CD14-positive monocyte (primary cell): Measurements from ENCODE around the gene PRR23E. TPM values are rescaled to one million over a fixed set of nuclear protein-coding genes. Genes with fewer than 3 reads are reported as not detected.

Experiments
- DNase-seq, 3 donors: peaks; one replicate each; pipeline ENCODE4 v3.0.0-alpha.2; 2011 to 2022
- H2AFZ ChIP-seq: 2 replicates; pipeline ENCODE4 v1.6.0; 2012; ENCODE audit warnings: mild to moderate bottlenecking, low read depth, low read length, inconsistent platforms; ENCODE audit not compliant: insufficient read depth, poor library complexity, severe bottlenecking
- H3K27ac ChIP-seq, 2 donors: 1 replicate in 1 of 2; 2 replicates in 1 of 2; pipeline ENCODE4 v1.5.1; 2012 to 2013; ENCODE audit warnings: low read length in 2 of 2, control low read depth in 1 of 2, inconsistent platforms in 1 of 2, low read depth in 1 of 2, mild to moderate bottlenecking in 1 of 2
- H3K27me3 ChIP-seq, 2 donors: one replicate each; pipeline versions ENCODE4 v1.6.0 to v1.6.1; 2011 to 2013; ENCODE audit warnings: low read length in 2 of 2; ENCODE audit not compliant: control insufficient read depth in 2 of 2, insufficient read depth in 2 of 2
- H3K36me3 ChIP-seq, 2 donors: replicated peaks in 1 of 2; 1 replicate in 1 of 2; 2 replicates in 1 of 2; pipeline versions ENCODE4 v1.5.1 to v1.6.1; 2012 to 2013; ENCODE audit warnings: low read length in 2 of 2, control low read depth in 1 of 2, inconsistent platforms in 1 of 2, mild to moderate bottlenecking in 1 of 2; ENCODE audit not compliant: insufficient read depth in 2 of 2, control insufficient read depth in 1 of 2
- H3K4me1 ChIP-seq, 2 donors: 1 replicate in 1 of 2; 2 replicates in 1 of 2; pipeline versions ENCODE4 v1.5.1 to v1.6.1; 2012 to 2013; ENCODE audit warnings: low read length in 2 of 2, control low read depth in 1 of 2, inconsistent platforms in 1 of 2, mild to moderate bottlenecking in 1 of 2, moderate library complexity in 1 of 2; ENCODE audit not compliant: insufficient read depth in 2 of 2, control insufficient read depth in 1 of 2
- H3K4me2 ChIP-seq: replicated peaks from 2 replicates; pipeline ENCODE3; 2012; ENCODE audit warnings: low read length, moderate library complexity, mild to moderate bottlenecking; ENCODE audit not compliant: poor library complexity, severe bottlenecking; ENCODE audit errors: extremely low read depth
- H3K4me3 ChIP-seq, 3 experiments: fragments of 200-600 bp in 1 of 3; sonication (generic) in 1 of 3; replicated peaks in 1 of 3; 1 replicate in 2 of 3; 2 replicates in 1 of 3; pipeline ENCODE4 v1.5.1; 2011 to 2013; ENCODE audit warnings: low read length in 3 of 3, mild to moderate bottlenecking in 3 of 3, control low read depth in 2 of 3, low read depth in 2 of 3, inconsistent platforms in 1 of 3, moderate library complexity in 1 of 3
- H3K79me2 ChIP-seq: 2 replicates; pipeline ENCODE4 v1.6.0; 2012; ENCODE audit warnings: mild to moderate bottlenecking, control low read depth, inconsistent platforms, low read length, moderate library complexity; ENCODE audit not compliant: insufficient read depth
- H3K9ac ChIP-seq: 2 replicates; pipeline ENCODE4 v1.6.0; 2017; ENCODE audit warnings: low read length, mild to moderate bottlenecking; ENCODE audit not compliant: insufficient read depth, poor library complexity, severe bottlenecking
- H3K9me3 ChIP-seq, 2 donors: replicated peaks in 1 of 2; 1 replicate in 1 of 2; 2 replicates in 1 of 2; pipeline versions ENCODE4 v1.5.1 to v1.6.1; 2012 to 2013; ENCODE audit warnings: low read length in 2 of 2, control low read depth in 1 of 2; ENCODE audit not compliant: control insufficient read depth in 1 of 2, insufficient read depth in 1 of 2
- H4K20me1 ChIP-seq: 2 replicates; pipeline ENCODE4 v1.6.0; 2012; ENCODE audit warnings: mild to moderate bottlenecking, low read length, control low read depth, moderate library complexity; ENCODE audit not compliant: insufficient read depth
- H3K27ac Mint-ChIP-seq, 7 donors: one replicate each; pipeline ENCODE4 v1.8.0; 2020; ENCODE audit warnings: mild to moderate bottlenecking in 7 of 7, mixed read lengths in 7 of 7, moderate library complexity in 6 of 7, inconsistent platforms in 2 of 7
- H3K27me3 Mint-ChIP-seq, 3 donors: one replicate each; pipeline ENCODE4 v1.8.0; 2021 to 2022; ENCODE audit warnings: low read depth in 3 of 3, mild to moderate bottlenecking in 3 of 3, mixed read lengths in 3 of 3, moderate library complexity in 3 of 3, inconsistent platforms in 1 of 3
- H3K36me3 Mint-ChIP-seq, 2 donors: one replicate each; pipeline ENCODE4 v1.8.0; 2020; ENCODE audit warnings: mixed read lengths in 2 of 2, inconsistent platforms in 1 of 2, mild to moderate bottlenecking in 1 of 2
- H3K4me1 Mint-ChIP-seq: one replicate; pipeline ENCODE4 v1.8.0; 2020; ENCODE audit warnings: mild to moderate bottlenecking, mixed read lengths
- H3K4me3 Mint-ChIP-seq, 2 donors: one replicate each; pipeline ENCODE4 v1.8.0; 2020; ENCODE audit warnings: mild to moderate bottlenecking in 2 of 2, mixed read lengths in 2 of 2, moderate library complexity in 1 of 2
- H3K9me3 Mint-ChIP-seq, 7 donors: one replicate each; pipeline ENCODE4 v1.8.0; 2020 to 2022; ENCODE audit warnings: mixed read lengths in 7 of 7, mild to moderate bottlenecking in 6 of 7, moderate library complexity in 6 of 7, inconsistent platforms in 2 of 7
- CTCF ChIP-seq: fragments of 200-600 bp; IDR thresholded peaks from one replicate; pipeline ENCODE4 v1.8.0; 2022; ENCODE audit warnings: antibody characterized with exemption, mild to moderate bottlenecking
- WGBS: methylation state at CpG from one replicate; pipeline ENCODE4 v1.1.5; 2013; ENCODE audit warnings: missing lambda C conversion rate; ENCODE audit not compliant: insufficient coverage; 5-methylcytosine and 5-hydroxymethylcytosine counted together
- intact Hi-C, 2 donors: fragments of 100-400 bp; cut with micrococcal nuclease; formaldehyde crosslinking; loops; one replicate each; pipeline versions ENCODE4 v1.15.0 to v1.15.1; 2023
- polyA plus RNA-seq, 3 donors: library from polyadenylated mRNA; depleted of rRNA in 1 of 3; unstranded in 2 of 3; stranded (reverse) in 1 of 3; fragments of 300-500 nt in 2 of 3; fragments of >200 nt in 1 of 3; fragmentation: Illumina TruSeq in 2 of 3; gene quantifications; 1 replicate in 2 of 3; 2 replicates in 1 of 3; pipeline ENCODE4 v1.2.3, GENCODE V29; 2012 to 2021

Gene PRR23E
- polyA plus RNA-seq, 3 donors = not detected

- no peaks in the 10 kb centered on the region for H3K36me3 Mint-ChIP-seq
- WGBS = no CpG with 5 or more reads among the region's 4 CpGs
- no peak overlapping the region for H3K4me3 Mint-ChIP-seq
- no peak overlapping the region for H2AFZ ChIP-seq
- H3K4me1 Mint-ChIP-seq = peaks cover 56% of the 10 kb centered on the region
- peaks cover 26 to 46% of the 10 kb centered on the region in 2 donors for H3K4me1 ChIP-seq
- no peak overlapping the region for H3K9ac ChIP-seq
- H3K27ac Mint-ChIP-seq = no peak overlapping the region
- H4K20me1 ChIP-seq = no peaks in the 10 kb centered on the region
- no peaks in the 10 kb centered on the region for H3K27me3 ChIP-seq
- H3K4me2 ChIP-seq = no peak overlapping the region
- H3K4me3 ChIP-seq = no peak overlapping the region
- no peaks in the 10 kb centered on the region for H3K9me3 ChIP-seq
- intact Hi-C loops = no loop called here
- peaks cover 0 to 3% (median 0%) of the 10 kb centered on the region in 3 donors for H3K27me3 Mint-ChIP-seq
- H3K79me2 ChIP-seq = peaks cover 25% of the 10 kb centered on the region
- DNase-seq = peak in 1 of 3 donors; percentile 0
- no peak overlapping the region for H3K27ac ChIP-seq
- no peaks in the 10 kb centered on the region for H3K36me3 ChIP-seq
- no peaks in the 10 kb centered on the region for H3K9me3 Mint-ChIP-seq
- TF ChIP-seq CTCF = no peak
These were observed 20.5 kb downstream of the PRR23E start for GRCh38 chr3:127213381-127213918.

GRCh38 chr3:127214975-127215374, 22.0 kb downstream of the PRR23E start:
- Histone ChIP-seq H3K36me3 (no peaks in the 10 kb centered on the region), H3K9me3 (no peaks in the 10 kb centered on the region), H3K79me2 (peaks cover 25% of the 10 kb centered on the region), H2AFZ (no peak overlapping the region), H3K4me1 (peaks cover 26 to 46% of the 10 kb centered on the region in 2 donors), H3K27ac (no peak overlapping the region), H4K20me1 (no peaks in the 10 kb centered on the region), H3K4me2 (peak overlapping the region; percentile 13), H3K27me3 (no peaks in the 10 kb centered on the region), H3K4me3 (peak overlapping the region in 1 of 3 experiments; percentile 9), H3K9ac (no peak overlapping the region)
- peak overlapping the region in 1 of 2 donors; percentile 54 for H3K4me3 Mint-ChIP-seq
- intact Hi-C loops = no loop called here
- no peak for TF ChIP-seq CTCF
- DNase-seq = no peak
- no peaks in the 10 kb centered on the region for H3K27me3 Mint-ChIP-seq
- H3K27ac Mint-ChIP-seq = no peak overlapping the region
- 0% methylated on average over 2 of the region's 3 CpGs for WGBS
- no peaks in the 10 kb centered on the region for H3K9me3 Mint-ChIP-seq
- peaks cover 48% of the 10 kb centered on the region for H3K4me1 Mint-ChIP-seq
- no peaks in the 10 kb centered on the region for H3K36me3 Mint-ChIP-seq
